Ovary (tissue), 3 donors: ENCODE measurements around the gene CACUL1.

ENCODE experiments used
- EP300 ChIP-seq: sonication (generic); formaldehyde crosslinking; IDR thresholded peaks from one replicate; pipeline ENCODE4 v1.6.1; 2017; ENCODE audit warnings: antibody characterized with exemption
- POLR2A ChIP-seq: fragments of 450-650 bp; IDR thresholded peaks from one replicate; pipeline ENCODE4 v1.6.1; 2017; ENCODE audit warnings: antibody characterized with exemption, mild to moderate bottlenecking, moderate library complexity
- TF ChIP-seq, protein P1 (sequence below), 3 donors: fragments of 450-650 bp in 2 of 3; fragments of 200-600 bp in 1 of 3; IDR thresholded peaks; one replicate each; pipeline versions ENCODE4 v1.5.1 to v1.8.0; 2016 to 2022; ENCODE audit warnings: antibody characterized with exemption in 3 of 3, mild to moderate bottlenecking in 1 of 3
- donor health status: DM: no; HTN: no; CAD: no.

DNA sequence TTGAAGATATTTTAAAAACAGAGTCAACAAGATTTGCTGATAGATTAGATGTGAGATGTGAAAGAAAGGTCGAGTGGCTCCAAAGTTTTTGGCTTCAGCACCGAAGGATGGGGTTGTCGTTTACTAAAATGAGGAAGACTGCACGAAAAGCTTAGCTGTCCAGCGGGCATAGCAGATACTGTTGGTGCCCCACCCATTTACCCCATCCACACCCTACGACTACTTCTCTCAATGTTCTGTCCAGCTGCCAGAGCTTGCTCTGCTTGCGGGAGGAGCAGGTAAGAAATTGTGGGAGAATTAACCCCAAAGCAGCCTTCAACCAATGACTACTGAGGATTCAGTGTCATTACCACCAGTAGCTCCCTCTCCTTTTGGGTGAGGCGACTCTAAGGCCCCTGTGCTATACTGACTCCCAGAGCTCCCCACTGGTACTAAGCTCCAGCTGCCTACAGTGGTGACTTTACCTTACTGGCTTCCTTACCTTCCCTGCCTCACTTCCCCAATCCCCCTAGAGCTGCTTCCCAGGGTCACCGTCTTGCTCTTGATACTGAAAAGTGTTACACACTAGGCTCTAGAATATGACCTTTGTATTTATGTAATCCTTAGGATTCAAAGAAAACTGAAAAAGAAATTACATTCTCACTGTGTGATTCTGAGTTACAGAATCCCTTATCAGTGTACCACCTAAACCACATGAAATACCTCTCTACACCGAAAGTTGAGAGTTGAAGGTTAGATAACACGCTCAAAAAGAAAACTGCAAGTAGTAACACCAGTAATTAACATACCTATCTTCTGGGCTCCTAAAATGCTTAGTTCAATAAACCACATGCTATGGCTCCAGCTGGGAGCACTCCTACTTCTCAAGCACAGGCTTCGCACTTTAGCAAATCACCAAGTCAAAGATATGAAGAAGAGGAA is 22.3 kb downstream of the CACUL1 start:
- TF ChIP-seq, protein P1, sequence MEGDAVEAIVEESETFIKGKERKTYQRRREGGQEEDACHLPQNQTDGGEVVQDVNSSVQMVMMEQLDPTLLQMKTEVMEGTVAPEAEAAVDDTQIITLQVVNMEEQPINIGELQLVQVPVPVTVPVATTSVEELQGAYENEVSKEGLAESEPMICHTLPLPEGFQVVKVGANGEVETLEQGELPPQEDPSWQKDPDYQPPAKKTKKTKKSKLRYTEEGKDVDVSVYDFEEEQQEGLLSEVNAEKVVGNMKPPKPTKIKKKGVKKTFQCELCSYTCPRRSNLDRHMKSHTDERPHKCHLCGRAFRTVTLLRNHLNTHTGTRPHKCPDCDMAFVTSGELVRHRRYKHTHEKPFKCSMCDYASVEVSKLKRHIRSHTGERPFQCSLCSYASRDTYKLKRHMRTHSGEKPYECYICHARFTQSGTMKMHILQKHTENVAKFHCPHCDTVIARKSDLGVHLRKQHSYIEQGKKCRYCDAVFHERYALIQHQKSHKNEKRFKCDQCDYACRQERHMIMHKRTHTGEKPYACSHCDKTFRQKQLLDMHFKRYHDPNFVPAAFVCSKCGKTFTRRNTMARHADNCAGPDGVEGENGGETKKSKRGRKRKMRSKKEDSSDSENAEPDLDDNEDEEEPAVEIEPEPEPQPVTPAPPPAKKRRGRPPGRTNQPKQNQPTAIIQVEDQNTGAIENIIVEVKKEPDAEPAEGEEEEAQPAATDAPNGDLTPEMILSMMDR (IDR thresholded peaks at IDR 0.05), result no peak
- TF ChIP-seq POLR2A, result no peak
- TF ChIP-seq EP300, result no peak
